HG03432 (cell line): ENCODE measurements around the gene CADM1.

ENCODE experiments used
- ATAC-seq: cut with Tn5 transposase; IDR thresholded peaks from one replicate; pipeline ENCODE4 v1.9.1; 2021; ENCODE audit warnings: mild to moderate bottlenecking, moderate library complexity; ENCODE audit not compliant: unreplicated experiment

The CADM1 gene

DNA sequence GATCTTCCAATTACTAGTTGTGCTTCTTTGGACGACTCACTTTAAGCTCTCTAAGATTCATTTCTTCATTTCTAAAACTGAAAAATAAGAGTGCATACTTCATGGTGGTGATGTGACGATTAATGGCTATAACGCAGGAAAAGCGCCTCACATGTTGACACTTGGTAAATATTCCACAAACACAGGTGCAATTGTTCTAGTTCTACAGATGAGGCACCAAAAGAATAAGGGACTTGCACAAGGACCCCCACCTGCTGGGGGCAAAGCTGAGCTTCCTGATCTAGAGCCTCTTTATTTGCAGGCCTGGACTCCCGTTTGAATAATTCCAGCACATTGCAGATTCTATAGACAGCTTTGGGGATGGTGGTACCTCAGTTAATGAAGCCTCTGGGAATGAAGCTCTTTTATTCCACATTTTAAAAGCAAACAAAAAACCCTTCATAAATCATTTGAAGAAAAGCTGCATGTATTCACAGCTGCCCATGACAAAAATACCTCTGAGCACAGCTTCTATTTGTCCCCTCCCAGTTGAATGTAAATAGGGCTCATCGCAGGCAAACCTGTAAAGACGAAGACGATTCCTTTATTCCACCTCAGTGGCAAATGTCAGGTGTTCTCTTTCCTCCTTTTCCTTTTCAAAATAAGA is 14.9 kb upstream of the CADM1 start:
- no peak for ATAC-seq

DNA sequence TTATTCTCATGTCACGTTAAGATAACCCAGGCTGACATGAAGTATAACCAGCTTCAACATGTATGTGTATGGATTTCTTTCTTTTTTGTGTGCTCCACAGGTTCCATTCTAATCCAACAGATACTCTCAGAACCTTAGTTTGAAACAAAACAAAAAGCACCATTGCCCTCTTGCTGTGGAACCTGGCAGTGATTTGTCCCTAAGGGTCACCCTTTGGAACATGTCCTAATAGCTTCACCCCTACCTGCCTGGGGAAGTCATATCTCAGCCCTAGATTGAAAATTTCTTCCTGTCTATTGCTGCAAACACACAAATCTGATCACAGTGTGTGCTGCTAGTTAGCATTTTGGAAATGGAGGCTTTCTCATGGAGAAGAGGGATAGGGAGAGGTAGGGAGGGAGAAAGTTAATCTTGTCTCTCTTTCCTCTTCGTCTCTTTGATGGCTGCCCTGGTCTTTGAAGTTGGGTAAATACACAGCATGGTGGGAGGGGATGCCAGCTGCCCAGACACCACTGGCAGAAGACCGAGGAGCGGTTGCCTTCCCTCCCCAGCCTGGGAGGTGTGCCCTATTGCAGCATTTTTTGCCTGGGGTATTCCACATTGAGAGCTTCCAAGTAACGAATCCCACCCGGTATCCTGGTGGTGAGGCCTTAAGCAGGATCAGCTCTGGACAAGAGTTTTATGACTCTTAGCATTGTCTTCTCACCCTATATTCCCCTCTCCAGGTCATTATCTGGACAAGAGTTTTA is 11.6 kb upstream of the CADM1 start:
- no peak for ATAC-seq

DNA sequence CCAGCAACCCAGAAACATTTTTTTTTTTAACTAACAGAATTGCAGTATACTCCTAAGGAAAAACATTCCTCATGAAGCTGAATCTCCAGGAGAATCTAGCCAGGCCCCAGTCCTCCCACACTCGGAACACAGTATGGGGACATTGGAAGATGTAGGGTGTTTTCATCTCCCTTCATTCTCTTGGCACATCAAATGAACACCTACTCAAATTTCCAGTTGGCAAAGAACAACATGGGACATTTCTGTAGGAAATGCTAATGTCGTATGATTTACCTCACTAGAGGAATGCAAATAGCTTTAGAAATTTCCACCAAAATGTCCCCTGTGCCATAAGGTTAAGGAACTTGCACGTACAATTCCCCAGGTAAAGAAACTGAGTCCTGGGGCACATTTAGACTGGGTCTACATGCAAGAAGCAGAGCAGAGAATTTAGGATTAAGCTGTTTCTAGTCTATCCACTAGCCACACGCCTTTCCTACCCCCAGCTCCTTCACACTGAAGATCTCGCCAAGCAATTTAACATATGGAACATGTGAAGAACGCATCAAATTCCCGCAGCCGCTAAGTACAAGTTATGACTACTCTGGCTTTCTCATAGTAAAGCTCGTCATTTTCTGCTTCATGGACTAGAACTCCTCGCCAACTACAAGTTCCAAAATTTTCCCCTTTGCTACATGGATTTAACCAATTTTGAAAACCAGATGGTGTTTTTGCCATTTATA is 2.9 kb upstream of the CADM1 start:
- no peak for ATAC-seq

DNA sequence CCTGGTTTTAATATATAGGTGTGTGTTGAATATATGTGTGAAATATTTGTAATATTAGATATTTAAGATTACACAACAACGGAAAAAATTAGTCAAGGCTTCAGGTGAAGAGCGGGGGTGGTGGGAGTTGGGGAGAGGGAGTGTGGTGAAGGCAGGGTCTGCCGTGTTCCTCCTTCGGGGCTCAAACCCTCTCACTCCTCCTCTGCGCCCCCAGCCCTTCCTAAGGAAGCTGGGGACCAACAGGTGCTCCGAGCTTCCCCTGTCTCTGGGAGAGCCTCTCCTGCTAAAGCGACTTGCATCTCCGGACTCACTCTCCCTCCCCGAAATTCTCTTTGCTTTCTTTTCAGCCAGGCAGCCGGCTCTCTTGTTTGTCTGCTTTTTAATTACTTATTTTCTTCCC is 960 bp upstream of the CADM1 start:
- no peak for ATAC-seq

DNA sequence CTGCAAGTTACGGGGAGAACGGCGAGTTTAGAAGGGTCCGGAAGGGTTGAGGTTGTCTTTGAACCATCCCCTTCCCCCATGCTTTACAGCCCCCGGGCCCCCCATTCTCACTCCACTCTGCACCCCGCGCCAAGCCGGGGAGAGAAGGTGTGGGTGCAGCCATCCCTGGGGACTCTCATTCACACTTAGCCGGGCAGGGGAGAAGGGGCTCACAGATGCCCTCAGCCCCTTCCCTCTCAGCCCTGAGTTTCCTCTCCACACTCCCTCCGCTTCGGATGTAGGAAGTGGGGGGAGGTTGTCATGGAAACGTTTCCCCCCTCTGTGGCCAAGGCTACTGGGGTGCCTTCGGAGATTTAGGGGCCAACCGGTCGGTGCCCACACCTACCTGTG is 334 bp downstream of the CADM1 start:
- no peak for ATAC-seq

DNA sequence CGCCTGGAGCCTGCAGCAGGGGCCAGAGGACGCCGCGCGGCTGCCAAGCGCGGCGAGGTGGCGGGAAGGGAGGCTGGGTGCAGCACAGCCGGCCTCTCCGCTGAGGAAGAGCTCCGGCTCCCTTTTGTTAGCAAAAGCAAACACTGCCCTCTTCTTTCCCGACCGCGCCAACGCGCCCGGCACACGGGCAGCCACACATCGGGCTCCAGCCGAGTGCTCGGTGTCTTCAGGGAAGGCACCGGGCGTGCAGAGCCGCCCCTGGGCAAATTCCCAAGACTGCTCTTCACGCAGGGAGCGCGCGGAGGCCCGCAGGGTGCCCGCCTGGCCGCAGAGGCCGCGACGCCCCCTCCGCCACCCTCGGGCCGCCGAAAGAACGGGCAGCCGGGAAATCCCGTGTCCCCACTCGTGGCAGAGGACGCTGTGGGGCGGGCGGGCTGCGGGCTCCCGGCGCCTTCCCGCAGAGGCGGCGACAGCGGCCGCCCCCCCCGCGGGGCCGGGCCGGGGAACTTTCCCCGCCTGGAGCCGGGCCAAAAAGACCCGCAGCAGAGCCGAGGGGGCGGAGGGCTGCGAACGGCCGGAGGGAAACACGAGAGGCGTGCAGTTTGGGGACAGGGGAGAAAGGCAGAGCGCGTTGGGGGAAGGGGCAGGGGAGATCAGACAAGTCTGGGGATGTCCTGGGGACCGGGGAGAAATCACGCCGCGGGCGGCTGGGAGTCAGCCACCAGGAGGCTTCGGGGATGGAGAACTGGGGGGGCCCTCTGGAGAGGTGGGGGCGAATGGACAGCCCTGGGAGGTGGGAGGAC is 931 bp downstream of the CADM1 start:
- no peak for ATAC-seq

DNA sequence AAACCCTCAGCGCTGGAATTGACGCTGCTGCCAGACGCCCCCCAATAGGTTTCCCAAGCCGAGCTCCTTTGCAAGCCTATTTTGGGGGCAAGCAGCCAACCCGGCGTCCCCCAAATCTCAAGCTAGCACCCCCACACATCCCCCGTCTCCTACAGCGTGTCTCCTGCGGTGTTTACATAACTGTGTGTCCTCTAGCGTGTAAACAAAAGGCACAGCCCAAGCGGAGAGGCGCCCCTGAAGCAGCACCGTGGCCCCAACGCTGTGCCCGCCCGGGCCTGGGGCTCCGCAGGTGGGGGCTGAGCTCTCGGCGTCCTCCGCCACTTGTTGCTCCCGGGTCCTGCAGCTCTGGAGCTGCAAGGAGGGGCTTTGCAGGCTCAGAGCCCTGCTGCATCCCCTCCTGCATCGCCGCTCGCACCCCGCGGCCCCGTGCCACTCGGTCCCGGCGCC is 1.6 kb downstream of the CADM1 start:
- no peak for ATAC-seq

DNA sequence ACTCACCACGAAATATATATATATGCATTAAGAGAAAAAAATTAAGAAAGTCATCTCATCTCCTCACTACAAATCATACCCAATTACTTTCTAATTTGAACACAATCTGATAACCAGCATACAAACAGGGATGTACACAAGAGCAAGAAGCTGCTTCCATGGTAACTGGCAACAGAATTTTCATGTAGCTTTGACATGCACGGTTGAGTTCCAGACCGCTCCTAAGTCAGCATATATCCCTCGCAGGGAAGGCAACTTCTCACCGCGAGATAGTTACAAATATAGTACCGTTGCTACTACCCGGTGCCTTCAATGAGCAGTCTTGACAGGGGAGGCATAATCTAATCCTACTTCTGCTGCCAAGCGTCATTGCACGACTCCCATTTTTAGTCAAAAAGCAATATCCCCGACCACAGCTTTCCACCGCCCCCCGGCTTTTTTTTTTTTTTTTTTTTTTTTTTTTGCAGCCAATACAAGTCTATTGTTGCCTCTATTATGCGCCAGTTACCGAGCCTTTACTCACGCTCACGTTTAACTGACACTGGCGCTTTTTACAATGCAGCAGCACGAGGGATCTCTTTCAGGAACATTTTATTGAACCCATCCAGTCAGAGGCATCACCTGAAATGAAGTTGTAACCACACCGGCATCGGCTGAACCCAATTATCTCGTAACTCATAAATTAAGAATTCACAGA is 2.2 kb downstream of the CADM1 start:
- peak; percentile 47 for ATAC-seq

DNA sequence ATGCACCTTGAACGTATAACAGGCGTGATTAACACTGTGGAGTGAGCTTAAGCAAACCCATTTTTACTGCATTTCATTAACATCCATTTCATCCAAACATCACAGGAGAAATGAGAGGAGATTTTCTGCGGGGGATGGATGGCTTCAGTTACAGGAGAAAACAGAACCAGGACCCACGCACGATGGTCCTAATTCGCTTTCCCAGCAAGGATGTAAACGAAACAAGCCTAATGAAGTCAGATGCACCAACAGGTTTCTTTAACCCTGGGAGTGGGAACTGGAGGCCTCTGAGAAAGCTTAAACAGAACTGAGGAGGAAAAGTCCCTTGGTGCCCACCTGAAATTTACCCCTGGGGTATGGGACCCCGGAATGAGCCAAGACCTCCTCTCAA is 2.7 kb downstream of the CADM1 start:
- ATAC-seq, result no peak

DNA sequence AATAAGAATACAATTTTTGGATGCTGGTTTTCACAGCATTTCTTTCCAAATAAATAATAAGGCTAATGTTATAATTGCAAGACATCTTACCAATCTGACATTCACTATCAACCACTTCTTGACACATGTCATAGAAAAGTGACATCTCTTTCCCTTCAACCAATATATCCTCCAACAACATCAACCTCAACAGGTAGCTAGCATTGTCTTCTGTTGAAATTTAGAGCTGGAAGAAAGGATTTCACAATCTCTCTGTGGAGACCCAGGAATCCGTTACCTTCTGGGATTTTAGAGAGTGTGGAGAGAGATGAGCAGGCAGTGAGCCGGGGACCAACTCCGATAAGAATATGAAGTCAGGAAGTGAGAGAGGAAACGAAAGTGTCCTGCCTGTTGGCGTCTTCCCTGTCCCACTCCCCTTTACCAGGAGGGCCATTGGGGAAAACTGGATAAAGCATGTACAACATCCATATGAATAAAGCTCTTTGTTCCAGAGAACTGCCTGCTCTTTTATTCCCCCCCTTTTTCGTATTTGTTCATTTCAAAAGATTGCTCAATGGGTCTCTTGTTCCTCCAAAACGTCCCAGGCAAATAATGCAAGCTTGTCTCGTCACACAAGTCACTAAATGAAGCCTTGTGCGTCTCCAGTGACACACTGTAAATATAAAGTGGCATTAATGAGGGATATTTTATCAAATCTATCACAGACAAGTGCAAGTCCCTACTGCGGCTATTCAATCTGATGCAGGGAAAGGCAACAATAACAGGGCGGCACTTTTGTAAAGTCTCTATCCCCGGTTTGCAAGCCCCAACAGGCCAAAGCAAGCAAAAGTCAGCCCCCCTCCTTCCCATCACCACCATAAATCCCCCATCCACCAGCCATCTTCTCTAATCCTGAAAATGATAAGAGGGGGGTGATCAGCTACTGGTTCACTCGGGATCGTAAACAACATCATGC is 3.4 kb downstream of the CADM1 start:
- no peak for ATAC-seq

DNA sequence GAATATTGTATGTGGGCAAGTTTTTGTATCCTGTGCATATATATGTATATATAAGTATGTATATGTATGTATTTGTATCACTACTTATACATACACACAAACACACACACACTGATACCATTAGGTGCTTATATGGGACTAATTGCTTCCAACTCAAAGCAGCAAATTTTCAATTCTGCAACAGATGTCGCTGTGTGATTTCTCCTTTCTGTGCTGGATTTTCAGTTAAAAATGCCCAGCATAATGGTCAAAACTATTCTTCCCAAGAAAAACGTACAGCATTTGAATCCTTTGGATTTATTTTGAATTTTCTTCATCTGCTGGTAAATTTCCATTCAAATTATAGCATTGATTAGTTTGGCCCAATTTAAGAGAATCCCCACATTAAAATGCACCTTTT is 4.3 kb downstream of the CADM1 start:
- ATAC-seq, result no peak

DNA sequence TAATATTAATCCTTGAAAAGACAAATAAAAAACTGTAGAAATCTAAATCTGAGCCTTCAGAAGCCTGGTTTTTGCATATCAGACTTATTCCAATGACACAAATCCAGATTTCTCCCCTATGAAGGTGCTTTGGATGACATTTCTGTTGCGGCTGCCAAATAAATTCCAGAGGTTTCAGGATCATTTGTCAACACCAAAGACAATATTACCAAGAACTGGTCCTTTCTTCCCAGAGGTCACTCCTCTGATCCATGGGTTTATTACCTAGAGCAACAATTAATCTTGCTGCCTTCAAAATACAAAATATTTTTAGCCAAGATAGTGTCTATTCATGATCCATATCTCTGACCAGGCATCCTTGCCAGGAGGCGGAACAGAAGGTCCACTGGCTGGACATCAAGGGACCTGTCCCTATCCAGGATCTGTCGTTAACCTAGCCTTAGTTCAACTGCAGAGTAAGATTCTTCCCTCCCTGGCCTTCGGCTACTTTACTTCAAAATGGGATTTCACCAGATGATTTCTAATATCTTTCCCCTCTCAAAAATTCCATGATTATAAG is 4.9 kb downstream of the CADM1 start:
- ATAC-seq, result no peak

DNA sequence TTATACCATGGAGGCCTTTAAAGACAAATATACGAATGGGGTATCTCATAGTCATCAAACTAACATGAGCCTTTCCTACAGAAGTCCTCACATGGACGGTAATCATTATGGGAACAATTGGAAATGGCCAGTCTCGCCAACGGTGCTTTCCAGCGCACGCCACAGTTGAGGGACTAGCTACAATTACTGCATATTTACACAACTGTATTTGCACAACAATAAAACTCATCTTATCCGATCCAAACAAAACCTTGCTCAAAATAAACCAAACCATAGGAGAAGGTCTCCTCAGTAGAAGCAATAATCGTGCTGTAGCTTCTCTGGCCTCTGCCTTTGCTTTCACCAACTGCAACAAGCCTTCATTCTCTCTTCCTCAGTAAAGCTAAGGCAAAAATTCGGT is 5.9 kb downstream of the CADM1 start:
- ATAC-seq, result no peak

DNA sequence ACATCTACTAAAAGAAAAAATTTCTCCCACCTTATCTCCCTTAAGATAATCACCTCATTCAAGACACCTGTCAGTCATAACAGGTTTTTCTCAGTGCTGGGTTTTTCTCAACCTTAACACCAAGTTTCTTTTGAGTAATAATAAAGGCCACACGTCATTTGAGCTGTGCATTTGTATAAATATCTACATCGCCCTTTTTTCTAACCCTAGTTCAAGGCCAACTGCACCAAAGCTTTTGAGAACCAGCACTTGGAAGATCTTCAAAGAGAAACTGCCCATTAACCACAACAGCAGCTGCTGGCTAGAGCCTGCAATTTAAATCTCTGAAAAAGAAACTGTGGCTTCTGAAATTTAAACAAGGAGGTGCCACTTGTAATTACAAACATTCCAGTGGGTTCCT is 6.9 kb downstream of the CADM1 start:
- peak; percentile 62 for ATAC-seq

DNA sequence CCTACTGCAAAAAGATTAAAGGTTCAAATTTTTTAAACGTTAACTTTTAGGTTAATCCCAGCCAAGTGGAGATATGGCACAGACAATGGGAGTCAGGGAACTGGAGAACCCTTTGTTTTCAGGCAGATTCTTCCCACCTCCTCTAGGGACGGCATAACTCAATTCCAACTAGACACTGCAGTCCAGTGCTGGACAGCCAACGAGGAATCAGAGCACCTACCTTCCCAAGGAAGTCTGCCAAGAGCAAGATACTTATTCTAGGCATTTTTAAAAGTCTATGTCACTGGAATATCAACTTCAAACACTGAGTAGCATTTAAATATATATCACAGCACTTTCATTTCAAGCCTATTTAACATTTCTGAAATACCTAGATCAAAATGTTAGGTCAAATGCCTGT is 7.3 kb downstream of the CADM1 start:
- ATAC-seq, result no peak

DNA sequence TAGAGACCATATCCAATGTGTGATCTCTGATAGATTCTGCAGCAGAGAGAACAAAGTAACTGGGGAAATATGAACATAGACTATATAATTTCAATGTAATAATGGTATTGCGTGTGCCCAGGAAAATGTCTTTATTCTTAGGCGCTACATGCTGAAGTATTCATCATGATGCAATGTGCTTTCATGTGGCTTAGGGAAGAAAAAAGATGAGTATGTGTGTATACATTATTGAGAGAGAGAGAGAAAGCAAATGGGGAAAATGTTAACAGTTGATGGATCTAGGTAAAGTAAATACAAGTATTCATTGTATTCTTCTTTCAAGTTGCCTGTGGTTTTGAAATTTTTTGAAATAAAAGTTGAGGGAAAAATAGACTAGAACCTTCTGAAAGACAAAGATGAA is 10.3 kb downstream of the CADM1 start:
- ATAC-seq, result no peak

DNA sequence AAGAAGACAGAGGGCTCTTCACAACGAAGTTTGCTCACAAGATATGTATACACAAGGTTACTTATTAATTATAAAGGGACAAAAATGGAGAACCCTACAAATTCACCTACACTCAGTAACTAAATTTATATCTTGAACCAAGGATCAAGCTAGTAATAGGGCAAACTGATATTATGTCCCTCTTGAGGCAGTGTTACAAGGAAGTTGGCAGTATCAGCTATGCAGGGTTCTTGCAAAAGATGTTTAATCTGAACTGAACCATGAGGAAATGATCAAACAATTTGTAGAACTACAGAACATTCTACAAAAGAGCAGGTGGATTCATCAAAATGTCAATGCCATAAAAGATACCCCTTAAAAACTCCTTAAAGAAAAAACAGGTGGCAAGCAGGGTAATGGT is 10.7 kb downstream of the CADM1 start:
- no peak for ATAC-seq

DNA sequence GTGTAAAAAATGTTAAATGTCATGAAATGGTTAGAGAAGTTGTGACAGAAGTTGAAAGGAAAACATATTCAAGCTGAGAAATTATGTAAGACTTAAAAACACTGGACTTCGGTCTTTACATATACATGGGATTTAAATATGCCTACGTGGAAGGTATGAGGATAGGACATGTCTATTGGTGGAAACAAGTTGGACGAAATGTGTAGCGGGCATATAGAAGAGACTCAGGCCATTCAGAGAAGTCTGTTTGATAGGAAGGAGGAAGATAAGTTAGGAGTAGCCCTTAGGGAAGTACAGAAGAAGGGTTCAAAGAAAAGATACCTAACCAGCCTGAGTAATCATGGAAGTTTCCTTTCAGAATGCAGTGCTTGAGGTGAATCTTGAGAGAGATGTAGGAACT is 14.7 kb downstream of the CADM1 start:
- no peak for ATAC-seq

DNA sequence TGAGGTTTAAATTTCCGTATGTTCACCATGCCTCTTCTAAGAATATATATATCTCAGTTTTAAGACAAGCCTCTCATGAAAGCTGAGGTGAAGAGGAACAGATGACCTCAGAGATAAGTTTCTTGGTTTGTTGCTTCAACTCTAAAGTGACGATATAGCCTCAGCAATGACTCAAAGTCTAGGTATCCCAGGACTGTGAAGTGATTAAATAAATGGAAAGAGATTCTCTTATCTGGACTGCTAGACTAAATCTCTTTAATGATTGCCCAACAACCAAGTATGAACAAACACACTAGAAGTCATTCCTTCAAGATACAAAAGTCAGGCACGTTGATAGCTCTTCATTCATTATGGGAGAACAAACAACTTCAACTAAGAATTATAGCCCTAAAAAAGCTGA is 15.3 kb downstream of the CADM1 start:
- ATAC-seq, result no peak
